ENCODE results near the gene IHH.

Gene IHH

DNA sequence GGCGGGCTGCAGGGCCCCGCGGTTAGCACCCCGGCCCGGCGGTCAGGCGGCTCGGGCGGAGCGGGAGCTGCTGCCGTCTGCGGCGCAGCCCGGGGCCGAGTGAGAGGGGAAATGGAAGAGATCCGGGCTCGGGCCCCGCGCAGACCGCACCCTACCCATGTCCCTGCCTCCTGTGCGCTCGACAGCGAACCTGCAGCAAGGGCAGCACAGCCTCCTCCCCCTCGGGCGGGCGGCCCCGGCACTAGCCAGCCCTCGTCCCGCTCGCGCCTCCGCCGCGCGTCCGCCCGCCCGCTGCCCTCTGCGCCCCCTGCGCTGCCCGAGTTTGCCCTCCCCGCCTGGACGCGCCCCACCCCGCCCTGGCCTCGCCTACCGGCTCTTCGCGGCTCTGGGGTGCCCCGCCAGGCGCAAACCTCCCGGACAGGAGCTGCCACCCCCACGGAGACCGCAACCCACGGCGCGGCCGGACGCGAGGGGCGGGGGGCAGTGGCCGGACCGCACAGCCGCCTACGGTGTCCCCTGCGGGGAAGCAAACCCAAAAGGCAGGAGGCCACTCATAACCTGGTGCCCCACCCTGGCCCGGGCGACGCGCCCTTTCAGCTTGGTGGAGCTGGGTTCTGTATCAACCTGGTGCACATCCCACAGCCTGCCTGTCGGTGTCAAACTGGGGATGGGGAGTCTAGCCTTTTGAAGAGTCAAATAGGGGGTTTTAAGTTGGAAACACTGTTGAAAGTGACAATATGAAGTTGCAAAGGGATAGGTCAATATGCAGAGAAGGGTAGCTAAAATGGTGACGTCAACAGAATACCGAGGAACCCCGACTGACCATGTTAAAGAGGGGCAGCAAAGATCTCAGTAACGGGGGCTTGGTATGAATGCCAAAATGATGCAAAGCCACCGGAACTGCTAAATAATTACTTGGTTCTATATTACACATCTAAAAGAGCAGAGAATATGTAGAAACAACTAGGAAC is at the start of gene IHH:
Gene IHH, minus strand, starts transcription at position 101 of the 971 bp plus-strand sequence. CDS start 454 bp downstream, outside the sequence.
- DNase-seq, result no peak

DNA sequence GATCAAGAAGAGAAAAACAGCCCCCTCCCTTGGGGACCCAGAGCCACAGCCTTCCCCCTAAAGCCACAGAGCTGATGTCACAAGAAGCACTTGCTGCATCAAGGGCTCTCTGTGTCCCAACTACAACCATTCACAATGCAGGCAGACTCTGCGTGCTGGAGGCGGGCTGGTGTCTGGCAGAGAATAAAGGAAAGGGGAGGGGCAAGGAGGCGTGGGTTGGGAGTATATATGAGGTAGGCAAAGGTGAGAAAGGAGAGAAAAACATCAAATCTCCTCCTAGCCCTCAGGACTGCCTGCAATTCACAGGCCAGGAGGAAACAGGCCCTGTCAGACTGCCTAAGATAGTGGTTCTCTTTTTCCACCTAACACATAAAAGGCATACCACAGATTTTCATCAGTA is 48.8 kb upstream of the IHH start:
- no peak for DNase-seq

DNA sequence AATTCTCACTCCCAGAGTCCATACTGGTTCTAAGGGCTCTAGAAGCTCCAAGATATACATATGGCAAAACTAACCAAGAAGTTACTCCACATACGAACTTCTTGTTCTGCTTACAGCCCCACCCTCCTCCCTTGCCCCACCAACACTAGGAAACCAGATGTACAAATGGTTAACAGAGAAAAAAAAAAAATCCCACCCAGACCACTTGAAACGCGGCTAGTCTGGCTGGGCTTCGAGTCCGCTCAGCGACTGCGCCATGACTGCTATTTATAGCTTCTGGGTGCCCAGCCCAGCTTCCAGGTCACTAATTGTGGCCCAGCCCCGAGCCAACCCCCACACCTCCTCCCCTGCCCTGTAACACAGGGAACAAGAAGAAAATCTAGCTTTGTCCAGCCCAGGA is 47.0 kb upstream of the IHH start:
- no peak for DNase-seq

DNA sequence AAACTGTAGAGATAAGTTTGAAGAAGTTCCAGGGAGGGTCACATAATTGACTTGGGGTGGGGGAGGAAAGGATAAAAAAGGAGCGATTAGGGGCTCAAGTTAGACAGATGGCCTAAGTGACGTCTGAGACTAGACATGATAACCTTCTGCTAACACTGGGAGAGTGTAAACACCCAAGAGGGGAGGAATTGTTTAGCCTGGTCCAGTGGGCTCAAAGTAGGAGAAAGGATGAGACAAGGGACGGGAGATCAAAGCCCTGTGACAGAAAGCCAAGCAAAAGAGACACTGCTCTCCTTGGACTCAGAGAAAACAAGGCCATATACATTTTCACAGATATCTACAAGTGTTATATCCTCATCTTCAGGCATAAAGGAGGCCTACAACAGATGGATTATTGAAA is 45.5 kb upstream of the IHH start:
- DNase-seq, result peak; percentile 60

DNA sequence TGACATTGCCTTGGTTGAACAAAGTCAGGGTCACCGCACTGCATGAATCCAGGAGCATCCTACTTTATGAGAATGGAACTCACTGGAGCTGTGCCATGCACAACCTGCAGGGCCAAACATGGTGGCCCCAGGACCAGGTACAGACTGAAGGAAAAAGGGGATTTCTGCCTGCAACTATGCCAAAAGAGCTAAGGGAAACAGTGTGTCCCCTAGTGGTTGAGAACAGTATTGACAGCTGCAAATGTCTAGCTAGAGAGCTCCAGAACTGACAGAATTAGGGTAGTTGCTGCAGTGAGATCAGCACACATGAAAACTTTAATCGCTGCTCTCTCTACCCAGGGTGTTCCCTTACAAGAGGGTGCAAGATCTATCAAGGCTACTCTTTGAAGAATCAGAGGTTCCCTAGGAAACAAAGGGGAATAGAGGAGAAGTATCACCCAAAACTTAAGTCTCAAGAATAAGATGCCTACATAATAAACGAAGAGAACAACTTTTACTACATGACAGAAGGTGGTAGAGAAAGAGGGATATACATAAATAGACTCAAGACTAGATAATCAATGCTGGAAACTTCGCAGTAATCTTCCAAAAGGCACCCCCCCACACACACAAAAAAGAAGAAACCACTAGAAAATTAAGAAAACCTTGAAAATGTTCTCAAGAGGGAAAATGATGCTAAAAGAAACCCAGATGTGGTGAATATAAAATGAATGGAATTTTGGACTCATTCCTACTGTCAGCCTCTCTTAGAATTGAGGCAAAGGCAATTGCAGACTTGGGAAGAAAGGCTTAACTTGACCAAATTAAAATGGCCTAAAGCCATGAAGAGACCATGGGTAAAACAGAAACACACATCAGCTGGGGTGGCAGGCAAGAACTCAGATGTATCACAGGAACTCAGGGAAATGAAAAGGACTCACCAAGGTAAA is 43.6 kb upstream of the IHH start:
- no peak for DNase-seq

DNA sequence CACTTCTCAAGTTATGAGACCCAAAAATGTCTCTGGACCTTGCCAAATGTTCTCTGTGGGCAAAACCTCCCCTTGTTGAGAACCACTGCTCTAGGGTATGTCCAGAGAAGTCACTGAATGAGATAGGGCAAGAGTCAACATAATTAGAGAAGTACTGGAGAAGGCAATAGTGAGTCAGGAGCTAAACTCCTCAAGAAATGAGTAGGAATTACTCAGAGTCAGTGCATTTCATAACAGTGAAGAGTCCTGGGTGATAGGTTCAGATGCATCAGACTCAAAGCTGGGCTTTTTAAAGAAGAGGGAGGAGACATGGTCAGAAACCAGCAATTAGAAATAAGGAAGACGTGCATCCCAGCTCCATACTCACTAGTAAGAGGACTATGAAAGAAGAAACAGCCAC is 38.6 kb upstream of the IHH start:
- DNase-seq, result no peak

DNA sequence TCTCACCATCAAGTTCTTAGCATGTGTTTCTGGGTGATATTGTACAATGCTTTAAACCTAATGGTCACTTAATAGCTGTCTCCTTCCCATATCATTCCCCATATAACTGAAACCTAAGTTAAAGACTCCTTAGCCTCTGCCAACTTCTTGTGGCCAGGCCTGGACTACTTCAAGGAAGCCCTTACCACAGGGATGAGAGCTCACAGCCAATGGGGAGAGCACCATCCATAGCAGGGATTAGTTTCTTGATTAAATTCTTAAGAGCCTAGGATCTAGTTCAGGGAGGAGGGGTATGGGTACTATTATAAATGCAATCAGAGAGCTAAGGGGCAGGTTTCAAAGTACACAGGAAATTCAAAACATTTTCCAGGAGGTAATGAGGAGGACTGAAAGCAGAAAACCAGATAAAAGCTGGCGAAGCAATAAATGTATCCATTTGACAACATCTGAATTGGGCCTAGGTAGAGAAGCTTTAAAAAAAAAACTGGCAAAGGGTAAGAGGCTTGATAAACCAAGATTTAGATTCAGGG is 34.8 kb upstream of the IHH start:
- DNase-seq, result no peak

DNA sequence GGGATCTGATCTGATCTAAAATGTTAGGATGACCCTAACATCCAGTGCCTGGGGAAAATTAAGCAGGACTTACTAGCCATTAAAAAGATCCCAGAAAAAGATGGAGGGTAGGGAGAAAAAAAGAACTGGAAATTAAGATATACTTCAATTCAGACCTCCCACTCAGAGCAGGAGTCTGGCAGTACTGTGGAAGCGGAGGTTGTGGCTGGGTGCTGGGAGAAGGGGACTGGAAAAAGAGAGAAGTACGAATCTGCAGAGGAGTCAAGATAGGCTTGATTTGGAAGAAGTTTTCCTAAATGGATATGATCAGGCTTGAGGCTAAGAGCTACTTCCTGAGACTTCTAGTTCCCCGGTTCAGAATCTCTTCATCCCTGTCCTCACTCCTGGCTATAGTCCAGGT is 33.5 kb upstream of the IHH start:
- no peak for DNase-seq

DNA sequence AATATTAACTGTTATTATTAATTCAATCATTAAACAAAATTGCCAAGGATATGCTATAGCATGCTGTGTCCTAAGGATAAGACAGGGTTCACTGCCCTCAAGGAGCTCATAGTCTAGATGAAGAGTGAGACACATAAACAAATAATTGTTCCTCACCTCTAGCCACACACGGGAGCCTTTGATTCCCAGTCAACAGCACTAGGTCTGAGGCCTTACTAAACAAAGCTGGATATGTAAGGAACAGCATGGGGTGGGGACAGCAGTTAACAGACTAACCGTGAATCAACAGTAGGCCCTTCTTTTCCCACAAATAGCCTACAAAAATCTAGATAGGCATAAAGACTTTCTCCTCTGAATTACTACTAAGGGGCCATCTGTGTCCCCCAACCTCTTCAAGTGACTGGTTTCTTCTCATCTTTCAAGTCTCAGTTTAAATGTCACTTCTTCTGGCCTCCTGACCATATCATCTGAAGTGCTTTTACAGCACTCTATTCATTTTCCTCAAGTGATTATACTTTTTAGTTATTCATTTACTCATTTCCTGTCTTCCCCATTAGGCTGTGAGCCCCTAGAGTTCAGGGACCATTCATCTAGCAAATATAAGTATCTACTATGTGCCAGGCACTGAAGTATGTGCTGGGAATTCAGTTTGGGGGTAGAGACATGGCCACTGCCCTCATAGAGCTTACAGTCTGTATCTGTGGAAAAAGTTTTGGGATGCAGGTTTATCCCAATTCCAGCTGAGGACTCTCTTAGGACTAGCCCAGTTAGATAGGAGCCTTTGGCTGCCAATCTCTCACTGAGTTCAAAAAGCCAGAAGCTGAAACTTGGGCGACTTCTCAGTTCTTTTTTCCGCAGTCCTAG is 29.9 kb upstream of the IHH start:
- DNase-seq, result no peak

DNA sequence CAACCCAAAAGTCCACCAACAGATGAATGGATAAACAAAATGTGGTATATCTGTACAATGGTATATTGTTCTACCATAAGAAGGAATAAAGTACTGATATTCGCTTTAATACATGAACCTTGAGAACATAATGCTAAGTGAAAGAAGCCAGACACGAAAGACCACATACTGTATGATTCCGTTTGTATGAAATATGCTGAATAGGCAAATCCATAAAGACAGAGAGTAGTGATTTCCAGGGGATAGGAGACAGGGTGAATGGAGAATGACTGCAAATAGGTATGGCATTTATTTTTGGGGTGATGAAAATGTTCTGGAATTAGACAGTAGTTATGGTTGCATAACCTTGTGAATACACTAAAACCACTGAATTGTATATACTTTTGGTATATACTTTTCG is 28.6 kb upstream of the IHH start:
- no peak for DNase-seq

DNA sequence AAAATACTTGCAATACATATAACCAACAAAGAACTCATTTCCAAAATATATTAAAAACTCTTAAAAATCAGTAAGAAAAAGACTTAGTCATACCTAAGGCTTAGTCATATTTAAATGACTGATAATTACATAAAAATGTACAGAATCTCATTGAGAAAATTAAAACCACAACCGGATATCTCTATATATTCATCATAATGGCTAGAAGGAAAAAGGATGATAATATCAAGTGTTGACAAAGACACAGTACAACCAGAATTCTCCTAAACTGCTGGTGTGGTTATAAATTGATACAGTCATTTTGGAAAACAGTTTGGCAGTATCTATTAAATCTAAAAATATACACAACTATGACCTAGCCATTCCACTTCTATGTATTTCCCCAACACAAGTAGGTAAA is 27.1 kb upstream of the IHH start:
- no peak for DNase-seq

DNA sequence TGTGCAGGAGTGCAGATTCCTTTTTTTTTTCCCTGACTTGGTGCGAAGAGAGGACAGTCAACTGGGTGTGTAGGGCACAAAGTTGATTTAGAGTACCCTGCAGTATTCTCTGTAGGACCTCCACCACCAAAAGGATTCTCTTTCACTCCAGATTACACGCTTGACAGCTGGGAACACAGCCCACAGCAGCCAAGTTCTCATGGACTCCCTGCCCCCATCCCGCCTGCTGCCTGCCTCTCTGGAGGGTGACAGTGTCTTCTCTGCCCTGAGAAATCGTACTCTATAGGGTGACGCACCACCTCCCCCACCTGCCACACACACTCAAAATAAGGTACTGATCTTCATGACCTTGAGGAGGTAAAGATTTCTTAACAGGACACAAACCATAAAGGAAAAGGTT is 26.6 kb upstream of the IHH start:
- peak; percentile 32 for DNase-seq

DNA sequence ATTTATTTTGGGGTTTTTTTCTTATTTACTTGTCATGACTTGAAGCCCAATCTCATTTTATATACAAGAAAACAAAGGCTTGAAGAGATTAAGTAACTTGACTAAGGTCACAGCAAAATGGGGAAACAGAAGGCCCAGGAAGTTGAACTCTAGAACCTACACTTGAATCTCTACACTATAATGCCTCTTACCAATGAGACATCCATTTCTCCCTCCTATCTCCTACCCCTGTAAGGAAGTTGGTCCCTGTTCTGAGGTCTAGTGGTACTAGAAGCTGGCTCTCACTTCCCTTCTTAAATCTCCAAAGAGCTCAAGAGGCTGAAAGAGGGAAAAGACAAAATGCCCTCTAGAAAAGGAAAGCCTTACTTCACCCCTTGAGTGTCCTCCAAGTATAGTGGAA is 25.5 kb upstream of the IHH start:
- no peak for DNase-seq

DNA sequence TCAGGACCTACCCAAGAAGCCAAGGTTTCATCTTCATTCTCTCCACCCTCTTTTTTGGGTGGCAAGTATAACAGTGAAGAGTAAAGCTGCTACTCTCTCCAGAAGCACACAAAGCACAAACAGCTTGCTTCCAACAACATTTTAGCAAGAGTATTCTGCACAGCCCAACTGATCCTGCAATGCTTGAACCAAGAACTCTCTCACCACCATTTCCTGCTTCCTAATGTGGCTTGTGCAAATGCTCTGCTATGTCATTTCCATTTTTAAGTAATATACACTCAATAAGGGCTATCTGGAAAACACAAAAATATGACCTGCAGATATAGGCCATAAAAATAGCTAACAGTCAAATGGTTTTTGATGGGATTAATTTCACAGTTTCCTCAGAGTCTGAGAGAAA is 24.1 kb upstream of the IHH start:
- no peak for DNase-seq

DNA sequence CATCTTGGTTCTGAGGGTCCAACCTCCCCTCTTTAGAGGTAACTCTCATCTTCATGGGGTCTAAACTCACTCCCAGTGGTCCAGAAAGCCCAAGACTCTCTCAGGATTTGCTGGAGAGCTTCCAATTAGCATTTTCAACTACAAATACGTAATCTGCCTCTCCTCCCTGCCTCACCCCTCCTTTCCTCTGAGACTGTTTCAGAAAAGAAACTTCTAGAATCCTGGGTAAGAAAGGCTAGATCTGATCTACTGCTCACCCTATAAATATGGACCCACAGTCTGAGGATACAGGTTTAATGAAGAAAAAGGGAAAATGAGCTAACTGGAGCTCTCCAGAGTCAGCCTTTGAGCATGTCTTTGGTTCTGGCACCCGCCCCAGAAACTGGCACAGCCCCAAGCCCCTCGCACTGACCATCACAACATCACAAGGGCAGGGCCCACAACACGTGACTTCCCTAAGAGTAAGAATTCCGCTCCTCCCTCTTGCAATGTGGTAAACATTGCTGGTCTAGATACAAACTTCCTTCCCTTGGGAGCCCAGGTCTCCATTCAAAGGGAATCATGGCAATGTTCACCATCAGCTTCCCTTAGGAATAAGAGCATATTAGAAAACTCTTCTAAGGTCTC is 21.7 kb upstream of the IHH start:
- no peak for DNase-seq

DNA sequence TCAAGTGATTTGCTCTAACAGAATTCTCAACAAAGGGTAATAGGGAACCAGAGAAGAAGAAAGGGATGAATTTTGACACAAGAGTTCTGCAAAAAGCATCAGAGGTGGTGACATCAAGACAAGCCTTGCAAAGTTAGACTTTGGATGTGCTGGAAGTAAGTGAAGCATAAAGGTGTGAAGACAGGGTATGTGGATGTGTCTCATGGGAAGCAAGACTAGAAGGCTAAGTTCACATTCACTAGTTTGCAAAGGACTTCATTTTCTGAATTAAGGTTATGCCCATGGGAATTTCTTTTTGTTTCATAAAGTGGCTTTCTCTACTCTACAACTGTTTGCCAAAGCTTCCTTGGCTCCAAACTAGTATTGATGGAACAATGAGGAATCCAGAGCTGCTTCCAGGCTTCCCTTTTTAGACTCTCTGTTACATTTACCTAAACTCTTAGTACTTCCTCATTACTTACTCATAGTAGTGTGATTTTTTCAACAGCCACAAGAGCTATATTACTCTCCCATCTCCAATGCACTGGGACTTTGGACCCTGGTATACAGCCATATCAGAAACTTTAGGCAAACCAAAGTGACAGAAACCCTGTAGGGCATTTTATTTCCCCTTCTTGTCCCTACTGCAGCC is 21.1 kb upstream of the IHH start:
- no peak for DNase-seq

DNA sequence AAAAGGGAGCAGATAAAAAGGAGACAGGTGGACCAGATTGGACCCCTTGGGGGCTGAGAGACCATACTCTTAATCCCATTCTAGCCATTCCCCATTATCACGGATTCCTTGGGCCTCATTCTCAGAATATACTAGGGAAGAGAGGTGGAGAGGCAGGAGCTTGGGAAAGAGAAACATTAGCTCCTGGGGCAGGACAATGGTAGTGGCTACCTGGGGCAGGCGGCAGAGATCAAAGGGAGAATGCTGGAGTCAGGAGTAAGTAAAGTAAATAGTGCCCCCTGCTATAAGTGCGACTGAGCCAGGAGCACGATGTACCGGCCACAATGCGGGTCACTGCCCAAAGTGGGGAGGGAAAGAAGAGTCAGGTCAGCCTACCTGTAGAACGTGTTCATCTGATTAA is 20.4 kb upstream of the IHH start:
- DNase-seq, result no peak

DNA sequence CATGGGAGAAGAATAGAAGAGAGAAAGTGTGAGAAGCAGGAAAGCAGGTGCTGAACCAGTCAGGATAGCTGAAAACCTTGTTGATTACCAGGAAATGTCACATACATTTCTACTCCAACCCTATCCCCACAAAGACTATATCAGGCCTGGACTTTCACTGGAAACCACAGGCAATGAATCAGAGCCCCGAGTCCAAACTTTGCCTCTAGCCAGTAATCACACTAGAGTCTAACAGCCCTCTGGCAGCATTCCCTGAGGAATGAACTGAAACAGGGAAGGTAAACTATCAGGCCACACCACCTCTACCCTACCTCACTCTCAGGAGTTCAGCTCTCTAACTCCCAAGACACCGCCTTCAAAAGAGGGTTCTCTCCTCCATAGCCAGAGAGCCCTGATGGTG is 18.7 kb upstream of the IHH start:
- DNase-seq, result no peak

DNA sequence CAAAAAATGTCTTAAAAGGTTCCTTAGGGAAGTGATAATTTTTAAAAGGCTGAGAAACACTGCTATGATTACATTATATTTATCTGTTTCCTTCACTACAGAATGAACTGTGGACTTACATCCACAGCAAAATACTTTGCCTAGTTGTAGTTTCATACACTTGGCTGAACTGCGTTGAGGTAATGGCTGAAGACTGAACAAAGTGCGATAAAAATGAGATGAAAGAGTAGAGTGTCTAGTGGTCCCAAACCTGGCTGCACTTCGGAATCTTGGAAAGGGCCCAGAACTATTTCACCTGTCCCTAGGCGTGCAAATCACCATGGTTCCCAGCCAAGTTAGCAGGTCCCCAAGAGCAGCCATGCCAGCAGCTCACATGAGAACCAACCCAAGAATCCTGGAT is 18.2 kb upstream of the IHH start:
- no peak for DNase-seq

DNA sequence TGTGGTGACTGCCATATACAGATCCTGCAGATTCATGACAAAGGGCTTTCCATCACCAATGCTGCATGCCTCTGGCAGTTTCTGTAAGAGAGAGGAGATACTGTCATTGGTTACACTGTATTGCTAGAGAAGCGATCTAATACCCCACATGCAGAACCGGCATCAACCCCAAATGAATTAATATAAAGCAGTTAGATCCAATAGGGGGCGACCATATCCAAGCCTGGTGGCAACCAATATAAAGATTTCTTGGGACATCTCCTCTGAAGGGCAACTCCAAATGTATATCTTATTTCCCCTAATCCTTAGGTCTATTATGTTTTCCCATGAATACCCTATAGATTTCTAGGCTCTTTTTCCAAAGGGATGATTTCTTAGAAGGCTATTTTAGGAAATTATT is 17.4 kb upstream of the IHH start:
- no peak for DNase-seq

DNA sequence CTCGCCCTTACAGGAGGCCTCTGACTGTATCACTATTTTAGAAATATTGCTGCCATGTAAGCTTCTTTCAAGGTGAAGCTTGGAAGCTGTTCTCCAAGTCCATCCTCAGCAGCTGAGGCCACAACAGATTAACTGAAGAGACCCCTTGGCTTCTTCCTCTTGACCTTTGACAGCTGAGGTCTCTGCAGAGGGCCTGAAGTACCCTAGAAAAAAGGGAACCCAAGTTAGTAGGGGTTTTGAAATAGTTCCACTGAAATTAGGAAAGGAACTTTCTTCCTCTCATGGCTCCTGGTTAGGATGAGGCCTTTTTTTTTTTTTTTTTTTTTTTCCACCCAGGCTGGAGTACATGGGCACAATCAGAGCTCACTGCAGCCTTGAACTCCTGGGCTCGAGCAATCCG is 15.5 kb upstream of the IHH start:
- DNase-seq, result no peak

Measured in NCI-H524 treated with DMSO at 0.1 percent for 48 hours (cell line).